OCI-M1 (cell line): ENCODE data around the gene NFX1.
A peak's percentile ranks its signal among the peaks of the same experiment; 100 is the strongest.
"Not testable (repeated sequence)": the region's sequence is repeated elsewhere in the genome, so short reads cannot be mapped to it uniquely, and the experiment has no call there.

ENCODE experiments used
- DNase-seq: peaks from one replicate; lab custom pipeline; 2025; lab: John Stamatoyannopoulos, UW

Gene NFX1

GRCh38 chr9:33310748-33311147 lies 20.4 kb downstream of the NFX1 start:
- no peak for DNase-seq

GRCh38 chr9:33311953-33312352 lies 21.6 kb downstream of the NFX1 start:
- no peak for DNase-seq

- no peak for DNase-seq
These were observed 25.1 kb downstream of the NFX1 start for GRCh38 chr9:33315371-33315770.

GRCh38 chr9:33317136-33317535 lies 26.8 kb downstream of the NFX1 start:
- DNase-seq, result not testable (repeated sequence)

- no peak for DNase-seq
These were observed 27.9 kb downstream of the NFX1 start for GRCh38 chr9:33318225-33318624.

- DNase-seq, result no peak
These were observed 28.5 kb downstream of the NFX1 start for GRCh38 chr9:33318781-33319180.

GRCh38 chr9:33320230-33320567 lies 29.9 kb downstream of the NFX1 start:
- DNase-seq, result no peak

GRCh38 chr9:33320568-33321261 lies 30.4 kb downstream of the NFX1 start:
- DNase-seq, result no peak

GRCh38 chr9:33329117-33329563 lies 38.8 kb downstream of the NFX1 start:
- DNase-seq, result peak; percentile 46

GRCh38 chr9:33329979-33330378 lies 39.7 kb downstream of the NFX1 start:
- DNase-seq, result no peak

- DNase-seq, result peak; percentile 91
These were observed 41.1 kb downstream of the NFX1 start for GRCh38 chr9:33331377-33331891.

GRCh38 chr9:33332011-33332410 lies 41.7 kb downstream of the NFX1 start:
- no peak for DNase-seq

- not testable (repeated sequence) for DNase-seq
These were observed 42.6 kb downstream of the NFX1 start for GRCh38 chr9:33332956-33333355.

- no peak for DNase-seq
These were observed 49.9 kb downstream of the NFX1 start for GRCh38 chr9:33340186-33340585.

GRCh38 chr9:33341182-33341581 lies 50.9 kb downstream of the NFX1 start:
- peak; percentile 28 for DNase-seq

- no peak for DNase-seq
These were observed 53.8 kb downstream of the NFX1 start for GRCh38 chr9:33344145-33344544.

- no peak for DNase-seq
These were observed 56.2 kb downstream of the NFX1 start for GRCh38 chr9:33346564-33346963.

GRCh38 chr9:33348998-33349397 lies 58.7 kb downstream of the NFX1 start:
- DNase-seq, result no peak

GRCh38 chr9:33349743-33350142 lies 59.4 kb downstream of the NFX1 start:
- no peak for DNase-seq

- no peak for DNase-seq
These were observed 60.0 kb downstream of the NFX1 start for GRCh38 chr9:33350310-33350709.

- DNase-seq, result no peak
These were observed 61.2 kb downstream of the NFX1 start for GRCh38 chr9:33351547-33351946.

GRCh38 chr9:33354651-33355211 lies 64.4 kb downstream of the NFX1 start:
- DNase-seq, result peak; percentile 68

GRCh38 chr9:33355933-33356332 lies 65.6 kb downstream of the NFX1 start:
- DNase-seq, result no peak

- not testable (repeated sequence) for DNase-seq
These were observed 68.3 kb downstream of the NFX1 start for GRCh38 chr9:33358641-33359040.
